Common myeloid progenitor, CD34-positive (primary cell): ENCODE results near the gene SERAC1.
"Not testable (repeated sequence)": the region's sequence is repeated elsewhere in the genome, so short reads cannot be mapped to it uniquely, and the experiment has no call there.

ENCODE experiments used
- CTCF ChIA-PET: fragments of 350-600 bp; sonication (Branson Sonifier 250); formaldehyde crosslinking; loops from one replicate; lab custom pipeline; 2021; ENCODE audit warnings: antibody characterized with exemption; lab: Charles Lee
- POLR2A ChIA-PET: fragments of 350-600 bp; sonication (Branson Sonifier 250); formaldehyde crosslinking; loops from one replicate; lab custom pipeline; 2021; ENCODE audit warnings: antibody characterized with exemption; lab: Charles Lee
- DNase-seq, 3 donors: peaks; one replicate each; pipeline versions ENCODE4 v3.0.0 to v3.0.0-alpha.2; 2013
- H3K27ac ChIP-seq, 2 experiments: 1 replicate in 1 of 2; 2 replicates in 1 of 2; pipeline ENCODE4 v1.7.0; 2013; ENCODE audit warnings: inconsistent platforms in 2 of 2, low read length in 2 of 2, mild to moderate bottlenecking in 2 of 2, low read depth in 1 of 2, moderate library complexity in 1 of 2; ENCODE audit not compliant: severe bottlenecking in 2 of 2, insufficient read depth in 1 of 2, poor library complexity in 1 of 2
- H3K27me3 ChIP-seq, 5 experiments: replicated peaks in 2 of 5; 1 replicate in 3 of 5; 2 replicates in 2 of 5; pipeline versions ENCODE4 v1.6.1 to v1.7.0; 2013; ENCODE audit warnings: low read length in 4 of 5, mild to moderate bottlenecking in 2 of 5, moderate library complexity in 2 of 5, inconsistent platforms in 1 of 5; ENCODE audit not compliant: insufficient read depth in 5 of 5, control insufficient read depth in 4 of 5
- H3K36me3 ChIP-seq, 4 experiments: 1 replicate in 2 of 4; 2 replicates in 2 of 4; pipeline versions ENCODE4 v1.6.1 to v1.7.0; 2013; ENCODE audit warnings: low read length in 3 of 4, control low read depth in 1 of 4, mild to moderate bottlenecking in 1 of 4; ENCODE audit not compliant: control insufficient read depth in 4 of 4, insufficient read depth in 4 of 4
- H3K4me1 ChIP-seq, 4 experiments: 1 replicate in 3 of 4; 2 replicates in 1 of 4; pipeline versions ENCODE4 v1.6.1 to v1.7.1; 2013; ENCODE audit warnings: low read length in 3 of 4, mild to moderate bottlenecking in 3 of 4, control low read depth in 1 of 4, inconsistent platforms in 1 of 4, moderate library complexity in 1 of 4; ENCODE audit not compliant: control insufficient read depth in 4 of 4, insufficient read depth in 4 of 4; ENCODE audit errors: control extremely low read depth in 1 of 4
- H3K4me3 ChIP-seq, 7 experiments: 1 replicate in 4 of 7; 2 replicates in 3 of 7; pipeline versions ENCODE4 v1.5.1 to v1.7.0; 2013; ENCODE audit warnings: mild to moderate bottlenecking in 7 of 7, low read length in 6 of 7, moderate library complexity in 6 of 7, inconsistent platforms in 2 of 7, low read depth in 2 of 7, control low read depth in 1 of 7; ENCODE audit not compliant: insufficient read depth in 4 of 7, control insufficient read depth in 1 of 7; ENCODE audit errors: extremely low read depth in 1 of 7
- H3K9me3 ChIP-seq, 5 experiments: 1 replicate in 4 of 5; 2 replicates in 1 of 5; pipeline versions ENCODE4 v1.6.1 to v1.7.1; 2013; ENCODE audit warnings: low read length in 4 of 5, mild to moderate bottlenecking in 2 of 5, inconsistent platforms in 1 of 5, low read depth in 1 of 5, moderate library complexity in 1 of 5; ENCODE audit not compliant: control insufficient read depth in 4 of 5, insufficient read depth in 2 of 5; ENCODE audit errors: control extremely low read depth in 1 of 5
- WGBS: methylation state at CpG from one replicate; pipeline ENCODE4 v1.1.5; 2013; ENCODE audit not compliant: insufficient coverage; 5-methylcytosine and 5-hydroxymethylcytosine counted together

Gene SERAC1

GRCh38 chr6:158174514-158174913 lies 6.5 kb upstream of the SERAC1 start:
- DNase-seq = no peak
- ChIA-PET POLR2A (no interaction called here), CTCF (interaction anchor here (1.3 kb wide), 1 partner anchor 10 kb away, joined by 4 read pairs; no protein-coding TSS in a partner anchor)
- Histone ChIP-seq H3K27me3 (no peaks in the 10 kb centered on the region), H3K4me3 (no peak overlapping the region), H3K4me1 (no peaks in the 10 kb centered on the region), H3K27ac (no peak overlapping the region), H3K9me3 (no peaks in the 10 kb centered on the region), H3K36me3 (peaks cover 0 to 5% (median 3%) of the 10 kb centered on the region in 4 experiments)
- no CpG with 5 or more reads among the region's 2 CpGs for WGBS

- no peak for DNase-seq
- Histone ChIP-seq H3K4me3 (no peak overlapping the region), H3K36me3 (peaks cover 0 to 5% (median 3%) of the 10 kb centered on the region in 4 experiments), H3K4me1 (peaks cover 0 to under 1% (median 0%) of the 10 kb centered on the region in 4 experiments), H3K9me3 (no peaks in the 10 kb centered on the region), H3K27ac (no peak overlapping the region), H3K27me3 (no peaks in the 10 kb centered on the region)
- ChIA-PET CTCF (no interaction called here), POLR2A (no interaction called here)
- 93% methylated on average over 2 of the region's 2 CpGs for whole genome bisulfite sequencing
Observed at GRCh38 chr6:158174024-158174423, 6.0 kb upstream of the SERAC1 start.

GRCh38 chr6:158172001-158172400 lies 3.9 kb upstream of the SERAC1 start:
- DNase-seq = no peak
- Histone ChIP-seq H3K9me3 (no peaks in the 10 kb centered on the region), H3K4me3 (no peak overlapping the region), H3K27me3 (no peaks in the 10 kb centered on the region), H3K36me3 (peaks cover 0 to 5% (median 2%) of the 10 kb centered on the region in 4 experiments), H3K4me1 (peaks cover 0 to 10% (median 5%) of the 10 kb centered on the region in 4 experiments), H3K27ac (no peak overlapping the region)
- WGBS = no CpG with 5 or more reads among the region's 5 CpGs
- ChIA-PET POLR2A (no interaction called here), CTCF (no interaction called here)

GRCh38 chr6:158170656-158171081 lies 2.6 kb upstream of the SERAC1 start:
- ChIA-PET CTCF (no interaction called here), POLR2A (no interaction called here)
- Histone ChIP-seq H3K4me3 (no peak overlapping the region), H3K27ac (no peak overlapping the region), H3K36me3 (peaks cover 0 to 5% (median 1%) of the 10 kb centered on the region in 4 experiments), H3K9me3 (no peaks in the 10 kb centered on the region), H3K4me1 (peaks cover 0 to 17% (median 9%) of the 10 kb centered on the region in 4 experiments), H3K27me3 (no peaks in the 10 kb centered on the region)
- DNase-seq = no peak
- WGBS = 100% methylated on average over 2 of the region's 3 CpGs

GRCh38 chr6:158169634-158170033 lies 1.6 kb upstream of the SERAC1 start:
- H3K4me1 ChIP-seq = peaks cover 0 to 17% (median 9%) of the 10 kb centered on the region in 4 experiments
- POLR2A ChIA-PET, H3K27ac ChIP-seq, H3K36me3 ChIP-seq, H3K27me3 ChIP-seq, DNase-seq, CTCF ChIA-PET, H3K9me3 ChIP-seq, H3K4me3 ChIP-seq: not testable (repeated sequence)
- WGBS = 100% methylated on average over 2 of the region's 6 CpGs

- Histone ChIP-seq H3K36me3 (peaks cover 0 to 3% (median 3%) of the 10 kb centered on the region in 4 experiments), H3K4me3 (no peak overlapping the region), H3K27ac (no peak overlapping the region), H3K4me1 (peaks cover 0 to 22% (median 11%) of the 10 kb centered on the region in 4 experiments), H3K9me3 (no peaks in the 10 kb centered on the region), H3K27me3 (no peaks in the 10 kb centered on the region)
- no peak for DNase-seq
- ChIA-PET CTCF (interaction anchor here (1.4 to 1.5 kb wide), 2 partner anchors 9 to 56 kb away, joined by 3 to 4 read pairs; no protein-coding TSS in a partner anchor), POLR2A (no interaction called here)
- no CpG with 5 or more reads among the region's 1 CpG for WGBS
Observed at GRCh38 chr6:158165919-158166416, 2.1 kb downstream of the SERAC1 start.

GRCh38 chr6:158164579-158165170 lies 3.4 kb downstream of the SERAC1 start:
- H3K27me3 ChIP-seq = no peaks in the 10 kb centered on the region
- H3K27ac ChIP-seq = no peak overlapping the region
- peaks cover 0 to 22% (median 11%) of the 10 kb centered on the region in 4 experiments for H3K4me1 ChIP-seq
- no peak for DNase-seq
- no peak overlapping the region for H3K4me3 ChIP-seq
- H3K9me3 ChIP-seq = no peaks in the 10 kb centered on the region
- H3K36me3 ChIP-seq = peaks cover 0 to 7% (median 3%) of the 10 kb centered on the region in 4 experiments
- 100% methylated on average over 2 of the region's 3 CpGs for WGBS
- POLR2A ChIA-PET = no interaction called here
- CTCF ChIA-PET = interaction anchor here (0.6 to 1.5 kb wide), 4 partner anchors 8 to 50 kb away, joined by 3 to 4 read pairs (median 3); no protein-coding TSS in a partner anchor
